Measurements from ENCODE around the gene EOLA1.
"Not testable (repeated sequence)": the region's sequence is repeated elsewhere in the genome, so short reads cannot be mapped to it uniquely, and the experiment has no call there.

DNA sequence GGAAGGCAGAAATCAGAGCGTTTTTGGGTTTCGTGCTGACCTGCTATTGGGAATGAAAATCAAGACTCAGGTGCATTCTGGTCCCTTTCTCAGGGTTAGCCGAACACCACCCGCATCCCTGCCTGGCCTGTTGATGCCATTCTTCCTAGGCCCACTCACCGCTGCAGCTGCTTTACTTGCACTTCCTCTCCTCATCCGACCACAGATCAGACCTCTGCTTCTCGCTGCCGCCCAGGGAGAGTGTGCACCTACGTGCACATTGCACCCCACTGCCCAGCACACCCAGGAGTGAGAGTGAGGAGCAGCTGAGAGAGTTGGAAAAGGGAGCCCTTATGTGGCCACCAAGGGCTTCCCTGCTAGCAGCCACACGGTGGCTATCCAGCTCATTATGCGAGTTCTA lies 3.3 kb upstream of the EOLA1 start:
- TF ChIP-seq, protein P1, sequence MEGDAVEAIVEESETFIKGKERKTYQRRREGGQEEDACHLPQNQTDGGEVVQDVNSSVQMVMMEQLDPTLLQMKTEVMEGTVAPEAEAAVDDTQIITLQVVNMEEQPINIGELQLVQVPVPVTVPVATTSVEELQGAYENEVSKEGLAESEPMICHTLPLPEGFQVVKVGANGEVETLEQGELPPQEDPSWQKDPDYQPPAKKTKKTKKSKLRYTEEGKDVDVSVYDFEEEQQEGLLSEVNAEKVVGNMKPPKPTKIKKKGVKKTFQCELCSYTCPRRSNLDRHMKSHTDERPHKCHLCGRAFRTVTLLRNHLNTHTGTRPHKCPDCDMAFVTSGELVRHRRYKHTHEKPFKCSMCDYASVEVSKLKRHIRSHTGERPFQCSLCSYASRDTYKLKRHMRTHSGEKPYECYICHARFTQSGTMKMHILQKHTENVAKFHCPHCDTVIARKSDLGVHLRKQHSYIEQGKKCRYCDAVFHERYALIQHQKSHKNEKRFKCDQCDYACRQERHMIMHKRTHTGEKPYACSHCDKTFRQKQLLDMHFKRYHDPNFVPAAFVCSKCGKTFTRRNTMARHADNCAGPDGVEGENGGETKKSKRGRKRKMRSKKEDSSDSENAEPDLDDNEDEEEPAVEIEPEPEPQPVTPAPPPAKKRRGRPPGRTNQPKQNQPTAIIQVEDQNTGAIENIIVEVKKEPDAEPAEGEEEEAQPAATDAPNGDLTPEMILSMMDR (IDR thresholded peaks at IDR 0.05): not testable (repeated sequence)
- not testable (repeated sequence) for TF ChIP-seq EZH2 (IDR thresholded peaks at IDR 0.05; ENCODE audit: borderline replicate concordance, insufficient read depth, low read depth, low read length, poor library complexity, severe bottlenecking)
